ENCODE data around the gene AKAP12. TPM values are rescaled to one million over a fixed set of nuclear protein-coding genes. Genes with fewer than 3 reads are reported as not detected.
"Not testable (repeated sequence)": the region's sequence is repeated elsewhere in the genome, so short reads cannot be mapped to it uniquely, and the experiment has no call there.

Gene AKAP12
- total RNA-seq, 2 experiments from 2014 or later: 1.4 to 1.5 TPM

DNA sequence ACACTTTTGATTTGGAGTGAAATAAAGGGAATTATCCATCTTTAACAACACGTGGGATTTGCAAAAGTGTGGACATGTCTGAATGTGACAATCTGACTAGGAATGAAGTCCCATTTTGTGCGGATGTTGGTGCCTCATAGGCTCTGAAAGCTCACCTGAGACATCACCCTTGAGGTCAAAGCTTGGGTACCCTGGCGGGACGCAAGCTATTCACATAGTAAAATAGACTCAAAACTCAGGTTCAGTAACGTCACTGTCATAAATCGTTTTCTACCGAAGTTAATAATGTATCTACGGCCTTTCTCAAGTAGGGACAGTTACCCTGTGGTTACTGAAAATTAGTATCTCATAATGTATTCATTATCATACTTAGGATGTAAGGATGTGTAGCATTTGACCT, 61.8 kb downstream of the AKAP12 start:
- POLR2A ChIA-PET: no interaction called here
- CTCF ChIA-PET: interaction anchor here (0.6 to 1.2 kb wide), 2 partner anchors 10 to 197 kb away, joined by 3 read pairs; no protein-coding TSS in a partner anchor

DNA sequence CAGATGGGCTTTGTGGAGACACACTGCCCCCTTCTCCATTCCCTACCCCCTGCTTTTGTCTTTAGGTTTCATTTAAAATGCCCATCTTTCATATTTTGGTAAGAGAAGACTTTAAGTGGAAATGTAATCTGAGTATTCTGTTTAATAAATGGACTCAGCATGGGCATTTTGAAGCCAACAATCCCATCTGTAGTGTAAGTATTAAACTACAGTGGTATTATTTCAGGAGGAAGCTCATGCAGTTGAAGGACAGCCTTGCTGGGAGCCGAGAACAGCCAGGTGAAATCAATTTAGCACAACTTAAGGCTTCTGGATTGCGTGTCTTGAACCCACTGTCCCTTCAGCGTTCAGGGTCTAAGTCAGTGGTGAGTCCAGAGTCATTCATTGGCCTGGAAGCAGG, 63.5 kb downstream of the AKAP12 start:
- POLR2A ChIA-PET: no interaction called here
- CTCF ChIA-PET: no interaction called here

DNA sequence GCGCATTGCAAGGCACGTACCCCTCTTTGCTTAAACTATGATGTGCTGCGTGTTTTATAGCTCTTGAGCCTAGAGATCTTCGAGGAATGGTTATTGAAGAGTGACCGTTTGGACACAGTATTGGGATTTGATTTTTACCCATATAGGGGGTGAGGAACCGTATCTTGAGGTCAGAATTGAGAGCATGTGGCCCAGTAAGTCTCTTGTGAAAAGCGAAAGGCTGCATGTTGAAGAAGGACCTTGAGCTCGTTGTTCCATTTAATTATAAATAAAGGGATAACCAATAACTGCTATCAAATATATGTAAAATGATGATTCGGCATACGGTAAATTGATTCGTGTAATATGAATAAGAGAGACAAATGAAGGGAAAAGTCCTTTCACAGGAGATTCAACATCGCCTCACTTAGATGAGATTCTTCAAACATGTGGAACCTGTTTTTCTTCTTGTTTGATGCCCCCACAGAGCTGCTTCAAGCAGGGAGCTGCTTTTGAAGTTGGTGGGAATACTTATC, 66.6 kb downstream of the AKAP12 start:
- POLR2A ChIA-PET: no interaction called here
- CTCF ChIA-PET: interaction anchor here (0.6 to 2.6 kb wide), 2 partner anchors 18 to 313 kb away, joined by 3 to 6 read pairs; no protein-coding TSS in a partner anchor

DNA sequence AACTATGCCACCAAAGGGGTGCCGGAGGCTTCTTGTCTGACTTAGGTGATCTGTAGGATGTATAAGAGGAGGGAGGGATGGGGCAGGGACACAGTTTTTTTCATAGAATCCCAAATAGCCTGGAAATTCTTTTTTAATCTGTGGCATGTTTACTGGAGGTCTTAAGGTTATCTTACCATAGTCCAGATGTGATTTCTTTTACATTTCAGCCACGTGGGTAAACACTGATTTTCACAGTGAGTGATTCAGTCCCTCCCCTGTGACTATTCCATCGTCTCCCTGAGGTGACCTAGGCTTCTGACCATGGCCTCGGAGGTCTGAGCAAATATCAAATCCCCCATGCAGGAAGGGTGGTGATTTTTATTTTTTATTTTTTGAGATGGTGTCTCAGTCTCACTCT, 67.7 kb downstream of the AKAP12 start:
- ChIA-PET POLR2A (no interaction called here), CTCF (no interaction called here)

DNA sequence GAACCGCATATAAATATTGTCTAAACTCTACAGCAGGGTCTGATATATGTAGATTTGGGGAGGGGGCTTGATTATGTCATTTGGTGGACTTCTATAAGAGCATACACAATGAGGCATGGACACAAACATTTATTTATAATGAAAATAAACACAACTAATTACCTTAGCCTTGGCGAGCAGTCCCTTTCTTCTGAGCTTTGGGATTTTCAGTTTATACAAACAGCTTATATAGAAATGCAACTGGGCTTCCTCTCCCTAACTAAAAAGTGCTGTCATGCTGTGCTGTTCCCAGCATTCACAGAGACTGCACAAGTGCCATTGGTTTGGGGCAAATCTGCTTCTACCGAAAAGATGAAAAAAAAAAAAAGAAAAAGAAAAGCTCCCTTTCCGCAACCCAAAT, 69.9 kb downstream of the AKAP12 start:
- ChIA-PET POLR2A (no interaction called here), CTCF (interaction anchor here (0.6 kb wide), 1 partner anchor 379 kb away, joined by 6 read pairs; no protein-coding TSS in a partner anchor)

DNA sequence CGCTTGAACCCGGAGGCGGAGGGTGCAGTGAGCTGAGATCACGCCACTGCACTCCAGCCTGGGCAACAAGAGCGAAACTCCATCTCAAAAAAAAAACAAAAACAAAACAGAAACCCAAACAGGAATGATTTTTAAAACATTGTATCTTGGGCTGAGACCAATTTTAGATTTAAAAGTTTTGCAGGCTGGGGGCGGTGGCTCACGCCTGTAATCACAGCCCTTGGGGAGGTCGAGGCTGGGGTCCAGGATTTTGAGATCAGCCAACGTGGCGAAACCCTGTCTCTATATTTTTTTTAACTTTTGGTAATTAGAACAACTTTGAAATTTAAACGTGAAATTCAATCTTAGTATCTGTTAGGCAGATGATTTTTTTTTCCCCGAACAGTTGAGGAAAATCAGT, 70.5 kb downstream of the AKAP12 start:
- CTCF ChIA-PET: no interaction called here
- POLR2A ChIA-PET: no interaction called here

DNA sequence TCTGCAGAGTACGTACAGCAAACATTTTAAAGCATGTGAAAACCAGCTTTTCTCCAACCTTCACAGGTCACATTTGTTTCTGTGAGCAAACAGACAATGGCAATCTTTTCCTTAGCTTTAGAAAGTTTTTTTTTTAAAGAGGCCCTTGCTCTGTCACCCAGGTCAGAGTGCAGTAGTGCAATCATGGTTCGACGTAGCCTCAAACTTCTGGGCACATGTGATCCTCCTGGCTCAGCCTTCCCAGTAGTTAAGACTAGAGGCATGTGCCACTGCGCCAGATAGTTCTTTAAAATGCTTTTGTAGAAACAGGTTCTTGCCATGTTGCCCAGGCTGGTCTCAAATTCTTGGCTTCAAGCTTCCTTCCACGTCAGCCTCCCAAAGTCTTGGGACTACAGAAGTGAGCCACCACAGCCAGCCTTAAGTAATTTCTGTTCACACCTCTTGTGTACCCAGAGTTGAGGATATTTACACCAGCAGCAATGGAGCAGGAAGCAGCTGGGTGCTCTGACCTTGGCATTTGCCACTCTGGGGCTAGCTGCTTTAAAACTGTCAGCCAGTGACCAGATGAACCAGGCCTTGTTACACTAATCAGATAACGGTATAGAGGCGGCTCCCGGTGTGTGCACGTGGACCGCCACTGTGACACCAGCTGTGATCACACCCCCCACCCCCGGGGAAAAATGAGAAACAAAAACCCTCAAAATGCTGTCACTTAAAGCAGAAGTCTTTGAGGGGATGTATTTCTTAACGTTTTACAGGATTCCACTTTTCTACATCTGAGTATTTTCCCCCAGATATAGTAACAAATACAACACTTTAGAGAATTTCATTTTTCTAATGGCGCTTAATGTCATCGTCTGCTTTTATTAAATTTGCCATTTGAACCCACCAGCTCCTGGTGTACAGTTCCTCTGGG, 71.3 kb downstream of the AKAP12 start:
- POLR2A ChIA-PET: no interaction called here
- CTCF ChIA-PET: interaction anchor here (1.0 kb wide), 1 partner anchor 23 kb away, joined by 3 read pairs; no protein-coding TSS in a partner anchor

DNA sequence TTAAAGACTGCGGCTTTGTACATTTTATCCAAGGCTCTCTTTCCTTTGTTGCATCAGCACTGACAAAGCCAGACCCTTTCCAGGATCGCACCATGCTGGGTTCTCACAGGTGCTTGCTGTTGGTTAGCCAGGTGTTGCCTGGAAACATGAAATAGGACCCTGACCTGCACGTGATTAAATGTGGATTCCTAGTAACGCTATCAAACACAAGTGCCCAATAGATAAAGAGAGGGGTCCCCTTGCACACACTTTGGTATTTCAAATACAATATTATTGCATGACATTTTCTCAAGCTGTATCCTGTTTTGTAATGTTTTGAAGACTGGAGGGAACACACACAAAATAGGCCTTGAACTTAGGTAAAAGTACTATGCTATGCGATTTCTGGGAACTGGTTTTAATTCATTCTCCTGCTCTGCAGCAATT, 73.3 kb downstream of the AKAP12 start:
- ChIA-PET CTCF (interaction anchor here (0.7 to 1.0 kb wide), 2 partner anchors 35 to 299 kb away, joined by 3 to 4 read pairs; no protein-coding TSS in a partner anchor), POLR2A (interaction anchor here (0.6 kb wide), 1 partner anchor 147 kb away, joined by 3 read pairs; no protein-coding TSS in a partner anchor)

DNA sequence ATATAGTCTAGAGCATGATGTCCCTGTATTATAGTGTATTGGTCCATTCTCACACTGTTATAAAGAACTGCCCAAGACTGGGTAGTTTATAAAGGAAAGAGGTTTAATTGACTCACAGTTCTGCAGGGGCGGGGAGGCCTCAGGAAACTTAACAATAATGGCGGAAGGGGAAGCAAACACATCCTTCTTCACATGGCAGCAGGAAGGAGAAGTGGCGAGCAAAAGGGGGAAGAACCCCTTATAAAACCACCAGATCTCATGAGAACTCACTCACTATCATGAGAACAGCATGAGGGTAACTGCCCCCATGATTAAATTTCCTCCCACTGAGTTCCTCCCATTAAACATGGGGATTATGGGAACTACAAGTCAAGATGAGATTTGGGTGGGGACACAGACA, 75.9 kb downstream of the AKAP12 start:
- POLR2A ChIA-PET, CTCF ChIA-PET: not testable (repeated sequence)

DNA sequence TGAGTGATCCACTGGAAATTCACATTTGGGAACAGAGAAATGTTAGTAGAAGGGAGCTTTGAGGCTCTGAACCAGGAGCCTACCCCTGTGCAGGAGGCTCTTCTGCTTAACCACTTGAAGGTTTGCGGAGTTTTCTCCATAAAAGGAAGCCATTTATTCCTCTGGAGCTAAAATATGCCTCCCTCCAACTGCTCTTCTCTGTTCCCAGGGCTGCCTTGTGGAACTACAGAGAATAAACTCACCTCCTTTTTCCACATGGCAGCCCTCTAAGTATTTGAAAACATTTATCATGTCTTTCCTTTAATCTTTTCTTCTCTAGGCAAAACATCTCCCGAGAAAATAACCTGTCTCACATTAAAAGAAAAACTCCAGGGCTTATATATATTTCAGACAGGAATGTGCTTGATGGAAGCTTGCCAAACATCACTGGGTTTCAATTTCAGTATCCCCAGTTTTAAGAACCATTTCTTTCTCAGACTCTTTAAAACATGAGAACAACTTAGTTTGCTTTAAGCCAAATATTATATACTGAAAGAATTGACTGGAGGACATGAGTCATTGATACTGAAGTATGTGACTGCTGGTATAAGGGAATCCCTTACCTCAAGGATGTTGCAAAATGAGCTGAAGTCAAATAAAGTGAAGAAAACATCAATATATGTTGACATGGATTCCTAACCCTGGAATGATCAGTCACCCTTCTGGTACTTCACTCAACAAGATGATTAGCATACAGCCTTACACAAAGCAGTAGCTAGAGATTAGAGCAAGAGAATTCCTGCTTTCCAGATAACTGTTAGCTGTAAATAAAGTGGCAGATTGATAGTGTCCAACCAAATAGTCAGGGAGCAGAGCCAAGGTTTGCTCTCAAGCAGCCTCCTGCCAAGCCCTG, 77.6 kb downstream of the AKAP12 start:
- CTCF ChIA-PET: no interaction called here
- POLR2A ChIA-PET: no interaction called here

DNA sequence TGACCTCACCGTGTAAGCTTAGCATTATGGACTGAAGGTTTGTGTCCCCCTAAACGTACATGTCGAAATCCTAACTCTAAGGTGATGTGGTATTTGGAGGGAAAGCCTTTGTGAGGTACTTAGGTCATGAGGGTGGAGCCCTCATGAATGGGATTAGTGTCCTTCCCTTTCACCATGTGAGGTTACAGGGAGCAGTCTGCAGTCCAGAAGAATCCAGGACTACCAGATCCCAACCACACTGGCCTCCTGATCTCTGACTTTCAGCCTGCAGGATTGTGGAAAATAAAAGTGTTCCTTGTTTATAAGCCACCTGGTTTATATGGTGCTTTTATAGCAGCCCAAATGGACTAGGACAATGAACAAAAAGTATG, 78.2 kb downstream of the AKAP12 start:
- CTCF ChIA-PET: no interaction called here
- POLR2A ChIA-PET: no interaction called here

DNA sequence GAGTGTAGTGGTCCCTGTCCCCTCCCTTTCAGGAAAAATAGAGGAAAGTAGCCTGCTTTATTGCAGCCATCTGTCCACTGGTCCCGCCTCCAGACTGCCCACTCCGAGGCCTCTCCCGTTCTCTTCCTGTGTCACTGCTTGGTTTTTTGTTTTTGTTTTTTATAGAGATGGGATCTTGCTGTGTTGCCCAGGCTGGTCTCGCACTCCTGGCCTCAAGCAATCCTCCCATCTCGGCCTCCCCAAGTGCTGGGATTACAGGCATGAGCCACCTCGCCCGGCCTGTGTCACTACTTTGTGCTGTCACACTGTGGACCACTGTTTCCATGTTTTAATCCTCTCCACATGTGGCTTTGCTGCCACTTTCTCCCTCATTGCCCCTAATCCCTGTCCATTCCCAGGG, 80.4 kb downstream of the AKAP12 start:
- ChIA-PET POLR2A (no interaction called here), CTCF (no interaction called here)

DNA sequence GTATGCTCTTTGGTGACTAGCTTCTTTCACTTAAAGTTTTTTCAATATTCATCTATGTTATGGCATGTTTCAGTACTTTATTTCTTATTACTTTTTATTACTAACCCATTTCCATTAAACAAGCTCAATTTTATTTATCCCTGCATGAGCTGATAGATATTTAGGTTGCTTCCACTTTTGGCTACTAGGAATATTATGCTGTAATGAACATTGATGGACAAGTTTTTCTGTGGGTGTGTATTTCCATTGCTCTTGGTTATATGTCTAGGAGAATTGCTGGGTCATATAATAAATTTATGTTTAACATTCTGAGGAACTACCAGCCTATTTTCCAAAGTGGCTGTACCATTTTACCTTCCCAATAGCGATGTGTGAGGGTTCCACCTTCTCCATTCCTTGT, 81.7 kb downstream of the AKAP12 start:
- POLR2A ChIA-PET: no interaction called here
- CTCF ChIA-PET: interaction anchor here (0.6 to 2.1 kb wide), 2 partner anchors 307 to 389 kb away, joined by 4 to 6 read pairs; no protein-coding TSS in a partner anchor

DNA sequence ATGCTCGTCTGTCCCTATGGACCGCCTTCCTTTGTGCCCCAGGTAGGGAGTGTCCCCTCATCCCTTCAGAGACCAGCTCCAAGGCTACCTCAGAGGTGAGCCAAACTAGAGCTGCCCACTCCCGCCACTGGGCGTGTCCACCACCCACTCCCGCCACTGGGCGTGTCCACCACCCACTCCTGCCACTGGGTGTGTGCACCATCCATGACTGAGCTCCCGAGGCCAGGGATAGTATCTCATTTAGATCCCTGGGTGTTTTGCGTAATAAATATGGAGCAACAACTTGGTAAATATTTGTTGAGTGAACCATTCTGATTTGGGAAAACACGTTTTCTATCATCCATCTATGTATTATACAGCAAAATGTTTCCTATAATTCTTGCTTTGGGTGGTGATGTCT, 82.8 kb downstream of the AKAP12 start:
- POLR2A ChIA-PET: no interaction called here
- CTCF ChIA-PET: interaction anchor here (2.1 kb wide), 1 partner anchor 308 kb away, joined by 6 read pairs; no protein-coding TSS in a partner anchor

DNA sequence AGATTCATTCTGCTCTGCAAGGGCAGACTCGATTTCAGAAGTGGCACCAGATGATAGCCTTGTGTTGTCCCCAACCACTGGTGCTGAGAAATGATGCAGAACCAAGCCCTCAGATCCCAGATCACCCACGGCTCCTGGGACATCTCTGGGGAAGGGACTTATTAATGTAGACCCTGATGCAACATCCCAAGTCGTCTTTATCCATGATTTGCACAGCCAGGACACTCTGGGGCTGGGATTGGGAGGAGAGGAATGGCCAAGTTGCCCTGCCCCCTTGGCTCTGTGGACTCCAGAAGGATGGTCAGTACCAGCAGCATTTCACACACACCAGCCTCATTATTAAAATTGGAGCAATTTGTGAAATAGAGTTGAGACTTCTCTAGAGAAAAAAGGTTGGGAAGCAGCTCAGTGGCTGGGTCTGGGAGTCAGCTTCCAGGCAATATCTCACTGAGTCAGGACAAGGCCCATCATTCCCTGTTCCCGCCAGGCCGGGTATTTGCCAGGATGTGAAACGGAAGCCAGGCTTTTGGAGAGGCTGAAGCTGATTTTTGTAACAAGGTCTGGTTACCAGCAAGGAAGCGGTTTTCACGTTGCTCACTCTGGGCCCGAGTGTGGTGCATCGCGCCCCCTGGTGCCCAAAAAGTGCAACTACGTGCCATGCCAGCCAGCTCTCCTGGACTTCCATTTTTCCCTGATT, 84.2 kb downstream of the AKAP12 start:
- ChIA-PET CTCF (interaction anchor here (0.7 to 3.9 kb wide), 18 partner anchors 10 to 434 kb away, joined by 3 to 47 read pairs (median 5); no protein-coding TSS in a partner anchor), POLR2A (interaction anchor here (0.6 to 1.2 kb wide), 3 partner anchors 49 to 432 kb away, joined by 3 read pairs; no protein-coding TSS in a partner anchor)

DNA sequence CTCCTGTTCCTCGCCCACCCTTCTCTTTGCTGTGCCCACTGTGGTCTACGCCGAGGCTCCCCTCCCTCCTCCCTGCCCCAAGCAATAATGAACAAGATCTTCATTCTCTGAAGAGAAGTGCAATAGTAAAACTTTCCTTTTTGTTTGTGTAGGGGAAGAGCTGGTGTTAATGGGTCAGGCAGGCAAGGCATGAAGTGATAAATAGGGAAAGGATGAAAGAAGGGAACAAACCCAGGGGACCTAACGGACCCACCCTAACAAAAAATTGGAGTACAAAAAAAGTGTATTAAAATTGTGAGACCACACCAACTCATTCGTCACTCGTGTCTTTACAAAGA, 84.7 kb downstream of the AKAP12 start:
- ChIA-PET POLR2A (interaction anchor here (0.6 to 1.2 kb wide), 3 partner anchors 48 to 433 kb away, joined by 3 read pairs; no protein-coding TSS in a partner anchor), CTCF (interaction anchor here (0.6 to 3.9 kb wide), 19 partner anchors 10 to 435 kb away, joined by 3 to 47 read pairs (median 5); no protein-coding TSS in a partner anchor)

DNA sequence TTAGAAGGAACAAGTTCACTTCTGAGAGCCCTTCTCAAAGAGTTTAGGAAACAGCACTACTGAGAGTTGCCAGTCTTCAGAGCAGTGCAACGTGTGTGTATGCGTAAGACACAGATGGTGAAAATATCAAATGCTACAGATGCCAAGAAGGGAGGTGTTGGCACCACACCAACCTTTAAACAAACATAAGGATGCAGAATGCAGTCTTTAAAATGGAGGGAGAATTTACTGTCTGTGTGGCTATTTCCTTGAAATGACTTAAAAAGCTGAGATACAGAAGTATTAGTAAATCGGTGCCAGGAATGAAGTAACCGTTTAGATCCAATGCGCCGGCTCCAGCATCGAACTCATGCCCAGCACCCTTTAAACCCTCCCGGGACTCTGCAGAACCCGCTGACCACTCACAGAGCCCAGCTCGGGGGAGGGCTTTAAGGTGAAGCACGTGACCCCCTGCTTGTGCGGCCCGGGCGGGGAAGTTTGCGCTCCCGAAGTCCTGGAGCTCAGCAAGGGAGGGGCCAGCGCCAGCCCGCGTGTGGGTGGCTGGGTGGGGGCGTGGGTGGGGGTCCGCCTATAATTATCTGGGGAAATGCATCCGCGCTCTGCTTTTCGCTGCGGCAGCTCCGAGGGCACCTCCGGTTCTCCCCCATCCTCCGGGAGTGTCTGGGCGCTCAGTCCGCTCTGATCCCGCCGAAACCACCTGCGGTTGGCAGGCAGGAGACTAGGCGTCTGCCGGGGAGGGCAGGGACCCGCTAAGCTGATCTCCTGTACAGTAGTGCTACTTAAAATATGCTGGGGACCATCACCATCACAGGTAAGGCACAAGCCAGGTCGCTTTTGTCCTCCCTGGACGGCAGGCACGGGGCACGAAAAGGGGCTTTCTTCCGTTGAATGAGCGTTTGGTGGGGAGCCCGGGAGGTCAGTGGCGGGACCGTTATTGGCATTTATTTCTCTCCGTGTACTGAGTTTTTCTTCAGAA, 85.6 kb downstream of the AKAP12 start:
- CTCF ChIA-PET: interaction anchor here (0.6 to 3.9 kb wide), 13 partner anchors 9 to 434 kb away, joined by 3 to 47 read pairs (median 6); no protein-coding TSS in a partner anchor
- POLR2A ChIA-PET: interaction anchor here (1.2 kb wide), 1 partner anchor 311 kb away, joined by 3 read pairs; no protein-coding TSS in a partner anchor
